Measurements from ENCODE around the gene SNTB2. TPM values are rescaled to one million over a fixed set of nuclear protein-coding genes. Genes with fewer than 3 reads are reported as not detected.

SNTB2 gene
- total and polyA plus RNA-seq, 2 donors (not counting 1 experiment from before 2014, with no cell fraction given) = 51.8 to 63.3 TPM

- H3K9me3 ChIP-seq (ENCODE audit: control insufficient read depth, insufficient read depth, low read depth, low read length) = no peaks in the 10 kb centered on the region
- no peak overlapping the region for H3K9ac ChIP-seq (ENCODE audit: insufficient read depth, low read length)
- H3K27me3 ChIP-seq (ENCODE audit: control insufficient read depth, insufficient read depth, low read length) = no peaks in the 10 kb centered on the region
- no peaks in the 10 kb centered on the region for H4K20me1 ChIP-seq (ENCODE audit: control insufficient read depth, extremely low read depth, insufficient read depth, low read length)
- no peaks in the 10 kb centered on the region for H3K4me1 ChIP-seq (ENCODE audit: control insufficient read depth, extremely low read depth, insufficient read depth, low read length)
- H3K27ac ChIP-seq (ENCODE audit: insufficient read depth, low read length) = no peak overlapping the region
- peaks cover 2% of the 10 kb centered on the region for H3K36me3 ChIP-seq (ENCODE audit: control insufficient read depth, insufficient read depth, low read length)
- no peaks in the 10 kb centered on the region for H3K79me2 ChIP-seq (ENCODE audit: control insufficient read depth, insufficient read depth, low read length)
- H2AFZ ChIP-seq (ENCODE audit: low read length) = no peak overlapping the region
- H3K4me3 ChIP-seq (replicated peaks in 1 of 4; ENCODE audit: control extremely low read depth in 1 of 4, insufficient read depth in 1 of 4, low read depth in 3 of 4, low read length in 4 of 4) = no peak overlapping the region
- H3K4me2 ChIP-seq (ENCODE audit: extremely low read depth, insufficient read depth, low read length) = no peak overlapping the region
- TF ChIP-seq CTCF (conservative IDR thresholded peaks at IDR 0.05 in 1 of 2, IDR thresholded peaks at IDR 0.05 in 1 of 2; ENCODE audit: low read depth in 1 of 2, low read length in 2 of 2) (no peak), EZH2 (IDR thresholded peaks at IDR 0.05; ENCODE audit: low read length, missing control alignments) (no peak)
- DNase-seq (ENCODE audit: low read depth in 2 of 2) = no peak
Observed at GRCh38 chr16:69306031-69306430, 119.1 kb downstream of the SNTB2 start.

- Histone ChIP-seq H4K20me1 (ENCODE audit: control insufficient read depth, extremely low read depth, insufficient read depth, low read length) (no peaks in the 10 kb centered on the region), H3K36me3 (ENCODE audit: control insufficient read depth, insufficient read depth, low read length) (peaks cover 2% of the 10 kb centered on the region), H3K4me3 (replicated peaks in 1 of 4; ENCODE audit: control extremely low read depth in 1 of 4, insufficient read depth in 1 of 4, low read depth in 3 of 4, low read length in 4 of 4) (no peak overlapping the region), H3K27me3 (ENCODE audit: control insufficient read depth, insufficient read depth, low read length) (no peaks in the 10 kb centered on the region), H3K4me2 (ENCODE audit: extremely low read depth, insufficient read depth, low read length) (no peak overlapping the region), H3K79me2 (ENCODE audit: control insufficient read depth, insufficient read depth, low read length) (peaks cover 7% of the 10 kb centered on the region), H3K27ac (ENCODE audit: insufficient read depth, low read length) (no peak overlapping the region), H3K4me1 (ENCODE audit: control insufficient read depth, extremely low read depth, insufficient read depth, low read length) (no peaks in the 10 kb centered on the region), H3K9ac (ENCODE audit: insufficient read depth, low read length) (no peak overlapping the region), H2AFZ (ENCODE audit: low read length) (no peak overlapping the region), H3K9me3 (ENCODE audit: control insufficient read depth, insufficient read depth, low read depth, low read length) (no peaks in the 10 kb centered on the region)
- DNase-seq (ENCODE audit: low read depth in 2 of 2) = no peak
- no peak for TF ChIP-seq EZH2 (IDR thresholded peaks at IDR 0.05; ENCODE audit: low read length, missing control alignments)
- TF ChIP-seq CTCF (conservative IDR thresholded peaks at IDR 0.05 in 1 of 2, IDR thresholded peaks at IDR 0.05 in 1 of 2; ENCODE audit: low read depth in 1 of 2, low read length in 2 of 2) = no peak
Observed at GRCh38 chr16:69307091-69307490, 120.1 kb downstream of the SNTB2 start.

- DNase-seq (ENCODE audit: low read depth in 2 of 2) = no peak
- Histone ChIP-seq H3K79me2 (ENCODE audit: control insufficient read depth, insufficient read depth, low read length) (peaks cover 12% of the 10 kb centered on the region), H3K27ac (ENCODE audit: insufficient read depth, low read length) (no peak overlapping the region), H3K36me3 (ENCODE audit: control insufficient read depth, insufficient read depth, low read length) (no peaks in the 10 kb centered on the region), H3K9ac (ENCODE audit: insufficient read depth, low read length) (no peak overlapping the region), H3K27me3 (ENCODE audit: control insufficient read depth, insufficient read depth, low read length) (no peaks in the 10 kb centered on the region), H3K4me3 (replicated peaks in 1 of 4; ENCODE audit: control extremely low read depth in 1 of 4, insufficient read depth in 1 of 4, low read depth in 3 of 4, low read length in 4 of 4) (no peak overlapping the region), H2AFZ (ENCODE audit: low read length) (no peak overlapping the region), H3K4me1 (ENCODE audit: control insufficient read depth, extremely low read depth, insufficient read depth, low read length) (no peaks in the 10 kb centered on the region), H3K4me2 (ENCODE audit: extremely low read depth, insufficient read depth, low read length) (no peak overlapping the region), H4K20me1 (ENCODE audit: control insufficient read depth, extremely low read depth, insufficient read depth, low read length) (no peaks in the 10 kb centered on the region), H3K9me3 (ENCODE audit: control insufficient read depth, insufficient read depth, low read depth, low read length) (no peaks in the 10 kb centered on the region)
- TF ChIP-seq EZH2 (IDR thresholded peaks at IDR 0.05; ENCODE audit: low read length, missing control alignments) (no peak), CTCF (conservative IDR thresholded peaks at IDR 0.05 in 1 of 2, IDR thresholded peaks at IDR 0.05 in 1 of 2; ENCODE audit: low read depth in 1 of 2, low read length in 2 of 2) (no peak)
Observed at GRCh38 chr16:69307856-69308255, 120.9 kb downstream of the SNTB2 start.
